Measurements from ENCODE around the gene TSPAN7. TPM values are rescaled to one million over a fixed set of nuclear protein-coding genes. Genes with fewer than 3 reads are reported as not detected.

Gene TSPAN7
- total and polyA plus RNA-seq, 4 donors: 6.2 to 71.1 (median 23.7) TPM

GRCh38 chrX:38575888-38576287 lies 14.5 kb downstream of the TSPAN7 start:
- H3K27me3 ChIP-seq (ENCODE audit: control insufficient read depth in 1 of 2, insufficient read depth in 2 of 2, low read length in 1 of 2): no peaks in the 10 kb centered on the region
- intact Hi-C loops (cut with DNase I): no loop called here
- 65 to 87% methylated on average over 2 of the region's 2 CpGs for WGBS, 2 donors

GRCh38 chrX:38577738-38578137 lies 16.4 kb downstream of the TSPAN7 start:
- Histone ChIP-seq H3K36me3 (ENCODE audit: control insufficient read depth in 1 of 2, insufficient read depth in 2 of 2, low read length in 1 of 2) (no peaks in the 10 kb centered on the region), H3K27me3 (ENCODE audit: control insufficient read depth in 1 of 2, insufficient read depth in 2 of 2, low read length in 1 of 2) (no peaks in the 10 kb centered on the region), H3K4me3 (ENCODE audit: low read length in 2 of 2) (no peak overlapping the region), H3K4me1 (ENCODE audit: control insufficient read depth in 1 of 2, insufficient read depth in 2 of 2, low read length in 2 of 2) (peaks cover 0 to 2% of the 10 kb centered on the region in 2 donors), H3K9me3 (ENCODE audit: control insufficient read depth, low read length) (no peaks in the 10 kb centered on the region), H3K27ac (ENCODE audit: low read depth in 1 of 2, low read length in 2 of 2) (no peak overlapping the region)
- WGBS, 2 donors: 75 to 97% methylated on average over 2 to 3 of the region's 3 CpGs
- ATAC-seq (ENCODE audit: low FRiP score) (no peak), DNase-seq (no peak)
- intact Hi-C loops (cut with DNase I): no loop called here

More at GRCh38 chrX:38575888-38576287, 14.5 kb downstream of the TSPAN7 start:
- H3K4me1 ChIP-seq (ENCODE audit: control insufficient read depth in 1 of 2, insufficient read depth in 2 of 2, low read length in 2 of 2): peaks cover 0 to 2% of the 10 kb centered on the region in 2 donors
- H3K36me3 ChIP-seq (ENCODE audit: control insufficient read depth in 1 of 2, insufficient read depth in 2 of 2, low read length in 1 of 2): no peaks in the 10 kb centered on the region
- DNase-seq (no peak), ATAC-seq (ENCODE audit: low FRiP score) (no peak)
- no peak overlapping the region for H3K27ac ChIP-seq (ENCODE audit: low read depth in 1 of 2, low read length in 2 of 2)
- H3K4me3 ChIP-seq (ENCODE audit: low read length in 2 of 2): no peak overlapping the region
- no peaks in the 10 kb centered on the region for H3K9me3 ChIP-seq (ENCODE audit: control insufficient read depth, low read length)

- ATAC-seq (ENCODE audit: low FRiP score) (no peak), DNase-seq (no peak)
- no peak overlapping the region for H3K4me3 ChIP-seq (ENCODE audit: low read length in 2 of 2)
- no peaks in the 10 kb centered on the region for H3K9me3 ChIP-seq (ENCODE audit: control insufficient read depth, low read length)
- no peaks in the 10 kb centered on the region for H3K27me3 ChIP-seq (ENCODE audit: control insufficient read depth in 1 of 2, insufficient read depth in 2 of 2, low read length in 1 of 2)
- H3K4me1 ChIP-seq (ENCODE audit: control insufficient read depth in 1 of 2, insufficient read depth in 2 of 2, low read length in 2 of 2): peaks cover 0 to 2% of the 10 kb centered on the region in 2 donors
- no peak overlapping the region for H3K27ac ChIP-seq (ENCODE audit: low read depth in 1 of 2, low read length in 2 of 2)
- H3K36me3 ChIP-seq (ENCODE audit: control insufficient read depth in 1 of 2, insufficient read depth in 2 of 2, low read length in 1 of 2): no peaks in the 10 kb centered on the region
- intact Hi-C loops (cut with DNase I): no loop called here
- 85 to 86% methylated on average over 2 of the region's 2 CpGs for WGBS, 2 donors
Observed at GRCh38 chrX:38578167-38578566, 16.8 kb downstream of the TSPAN7 start.

- no peak for DNase-seq
- intact Hi-C loops (cut with DNase I): no loop called here
- no peak overlapping the region for H3K4me3 ChIP-seq (ENCODE audit: low read length in 2 of 2)
- WGBS, 2 donors: 89 to 94% methylated on average over 5 of the region's 5 CpGs
- no peaks in the 10 kb centered on the region for H3K27me3 ChIP-seq (ENCODE audit: control insufficient read depth in 1 of 2, insufficient read depth in 2 of 2, low read length in 1 of 2)
- no peaks in the 10 kb centered on the region for H3K9me3 ChIP-seq (ENCODE audit: control insufficient read depth, low read length)
- H3K27ac ChIP-seq (ENCODE audit: low read depth in 1 of 2, low read length in 2 of 2): no peak overlapping the region
- ATAC-seq (ENCODE audit: low FRiP score): no peak
- H3K36me3 ChIP-seq (ENCODE audit: control insufficient read depth in 1 of 2, insufficient read depth in 2 of 2, low read length in 1 of 2): no peaks in the 10 kb centered on the region
- H3K4me1 ChIP-seq (ENCODE audit: control insufficient read depth in 1 of 2, insufficient read depth in 2 of 2, low read length in 2 of 2): peaks cover 0 to 2% of the 10 kb centered on the region in 2 donors
Observed at GRCh38 chrX:38583181-38583580, 21.8 kb downstream of the TSPAN7 start.

- no peak overlapping the region for H3K4me3 ChIP-seq (ENCODE audit: low read length in 2 of 2)
- H3K9me3 ChIP-seq (ENCODE audit: control insufficient read depth, low read length): no peaks in the 10 kb centered on the region
- 61 to 92% methylated on average over 2 of the region's 2 CpGs for WGBS, 2 donors
- ATAC-seq (ENCODE audit: low FRiP score) (no peak), DNase-seq (no peak)
- H3K36me3 ChIP-seq (ENCODE audit: control insufficient read depth in 1 of 2, insufficient read depth in 2 of 2, low read length in 1 of 2): no peaks in the 10 kb centered on the region
- no peak overlapping the region for H3K27ac ChIP-seq (ENCODE audit: low read depth in 1 of 2, low read length in 2 of 2)
- intact Hi-C loops (cut with DNase I): no loop called here
- H3K4me1 ChIP-seq (ENCODE audit: control insufficient read depth in 1 of 2, insufficient read depth in 2 of 2, low read length in 2 of 2): no peaks in the 10 kb centered on the region
- H3K27me3 ChIP-seq (ENCODE audit: control insufficient read depth in 1 of 2, insufficient read depth in 2 of 2, low read length in 1 of 2): no peaks in the 10 kb centered on the region
Observed at GRCh38 chrX:38594434-38594833, 33.1 kb downstream of the TSPAN7 start.

GRCh38 chrX:38595801-38596200 lies 34.5 kb downstream of the TSPAN7 start:
- DNase-seq: no peak
- Histone ChIP-seq H3K9me3 (ENCODE audit: control insufficient read depth, low read length) (no peaks in the 10 kb centered on the region), H3K36me3 (ENCODE audit: control insufficient read depth in 1 of 2, insufficient read depth in 2 of 2, low read length in 1 of 2) (no peaks in the 10 kb centered on the region), H3K27ac (ENCODE audit: low read depth in 1 of 2, low read length in 2 of 2) (no peak overlapping the region), H3K4me3 (ENCODE audit: low read length in 2 of 2) (no peak overlapping the region), H3K27me3 (ENCODE audit: control insufficient read depth in 1 of 2, insufficient read depth in 2 of 2, low read length in 1 of 2) (no peaks in the 10 kb centered on the region), H3K4me1 (ENCODE audit: control insufficient read depth in 1 of 2, insufficient read depth in 2 of 2, low read length in 2 of 2) (no peaks in the 10 kb centered on the region)
- intact Hi-C loops (cut with DNase I): no loop called here
- whole genome bisulfite sequencing, 2 donors: 26 to 59% methylated on average over 1 of the region's 1 CpG
- ATAC-seq (ENCODE audit: low FRiP score): no peak

GRCh38 chrX:38596939-38597338 lies 35.6 kb downstream of the TSPAN7 start:
- Histone ChIP-seq H3K4me3 (ENCODE audit: low read length in 2 of 2) (no peak overlapping the region), H3K27me3 (ENCODE audit: control insufficient read depth in 1 of 2, insufficient read depth in 2 of 2, low read length in 1 of 2) (no peaks in the 10 kb centered on the region), H3K36me3 (ENCODE audit: control insufficient read depth in 1 of 2, insufficient read depth in 2 of 2, low read length in 1 of 2) (no peaks in the 10 kb centered on the region), H3K4me1 (ENCODE audit: control insufficient read depth in 1 of 2, insufficient read depth in 2 of 2, low read length in 2 of 2) (no peaks in the 10 kb centered on the region), H3K27ac (ENCODE audit: low read depth in 1 of 2, low read length in 2 of 2) (no peak overlapping the region), H3K9me3 (ENCODE audit: control insufficient read depth, low read length) (no peaks in the 10 kb centered on the region)
- DNase-seq (no peak), ATAC-seq (ENCODE audit: low FRiP score) (no peak)
- WGBS, 2 donors: 64 to 79% methylated on average over 2 of the region's 2 CpGs
- intact Hi-C loops (cut with DNase I): no loop called here

- Histone ChIP-seq H3K9me3 (ENCODE audit: control insufficient read depth, low read length) (no peaks in the 10 kb centered on the region), H3K4me3 (ENCODE audit: low read length in 2 of 2) (no peak overlapping the region), H3K27me3 (ENCODE audit: control insufficient read depth in 1 of 2, insufficient read depth in 2 of 2, low read length in 1 of 2) (no peaks in the 10 kb centered on the region), H3K27ac (ENCODE audit: low read depth in 1 of 2, low read length in 2 of 2) (no peak overlapping the region), H3K36me3 (ENCODE audit: control insufficient read depth in 1 of 2, insufficient read depth in 2 of 2, low read length in 1 of 2) (no peaks in the 10 kb centered on the region), H3K4me1 (ENCODE audit: control insufficient read depth in 1 of 2, insufficient read depth in 2 of 2, low read length in 2 of 2) (no peaks in the 10 kb centered on the region)
- ATAC-seq (ENCODE audit: low FRiP score) (no peak), DNase-seq (no peak)
- intact Hi-C loops (cut with DNase I): no loop called here
- 29 to 30% methylated on average over 3 of the region's 3 CpGs for WGBS, 2 donors
Observed at GRCh38 chrX:38599796-38600755, 38.7 kb downstream of the TSPAN7 start.

GRCh38 chrX:38601866-38602265 lies 40.5 kb downstream of the TSPAN7 start:
- DNase-seq: no peak

More at GRCh38 chrX:38601866-38602265, 40.5 kb downstream of the TSPAN7 start:
- Histone ChIP-seq H3K4me3 (ENCODE audit: low read length in 2 of 2) (no peak overlapping the region), H3K4me1 (ENCODE audit: control insufficient read depth in 1 of 2, insufficient read depth in 2 of 2, low read length in 2 of 2) (no peaks in the 10 kb centered on the region), H3K36me3 (ENCODE audit: control insufficient read depth in 1 of 2, insufficient read depth in 2 of 2, low read length in 1 of 2) (no peaks in the 10 kb centered on the region), H3K27ac (ENCODE audit: low read depth in 1 of 2, low read length in 2 of 2) (no peak overlapping the region), H3K9me3 (ENCODE audit: control insufficient read depth, low read length) (no peaks in the 10 kb centered on the region), H3K27me3 (ENCODE audit: control insufficient read depth in 1 of 2, insufficient read depth in 2 of 2, low read length in 1 of 2) (no peaks in the 10 kb centered on the region)
- intact Hi-C loops (cut with DNase I): no loop called here
- no peak for ATAC-seq (ENCODE audit: low FRiP score)

All from aorta (tissue), 5 donors.